Transverse colon (tissue), 3 donors: ENCODE data around the gene GRIN3B.

Source experiments
- CTCF ChIP-seq, 5 experiments: fragments of 200-600 bp in 3 of 5; fragments of 450-650 bp in 2 of 5; sonication (generic) in 3 of 5; IDR thresholded peaks; 1 replicate in 2 of 5; 2 replicates in 3 of 5; pipeline ENCODE4 v1.5.1; 2016 to 2017; ENCODE audit warnings: antibody characterized with exemption in 5 of 5, inconsistent platforms in 3 of 5, mild to moderate bottlenecking in 2 of 5, moderate library complexity in 1 of 5
- POLR2A ChIP-seq: fragments of 450-650 bp; IDR thresholded peaks from one replicate; pipeline ENCODE4 v1.6.1; 2016; ENCODE audit warnings: antibody characterized with exemption, mild to moderate bottlenecking, moderate library complexity

GRCh38 chr19:1055886-1056620 lies 55.8 kb downstream of the GRIN3B start:
- TF ChIP-seq CTCF (IDR thresholded peaks at IDR 0.05) (no peak), POLR2A (no peak)
